Smooth muscle cell (in vitro differentiated cells): ENCODE data around the gene ALG14. TPM values are rescaled to one million over a fixed set of nuclear protein-coding genes. Genes with fewer than 3 reads are reported as not detected.

Experiments
- DNase-seq: peaks from one replicate; lab custom pipeline; 2025; ENCODE audit not compliant: unreplicated experiment; lab: John Stamatoyannopoulos, UW
- H2AFZ ChIP-seq: fragments of 200-600 bp; sonication (generic); 2 replicates; pipeline ENCODE4 v1.6.0; 2016; ENCODE audit warnings: antibody characterized with exemption, low read depth, mild to moderate bottlenecking
- H3F3A ChIP-seq: fragments of 200-600 bp; sonication (generic); 2 replicates; pipeline ENCODE4 v1.6.0; 2017; ENCODE audit warnings: antibody characterized with exemption, low read depth
- H3K27ac ChIP-seq: fragments of 200-600 bp; sonication (generic); 2 replicates; pipeline ENCODE4 v1.5.1; 2016; ENCODE audit warnings: low read depth, mild to moderate bottlenecking
- H3K27me3 ChIP-seq: fragments of 200-600 bp; sonication (generic); 2 replicates; pipeline ENCODE4 v1.6.1; 2016; ENCODE audit warnings: low read depth, mild to moderate bottlenecking
- H3K36me3 ChIP-seq: fragments of 200-600 bp; sonication (generic); 2 replicates; pipeline ENCODE4 v1.5.1; 2016; ENCODE audit warnings: low read depth
- H3K4me1 ChIP-seq: fragments of 200-600 bp; sonication (generic); 2 replicates; pipeline ENCODE4 v1.5.1; 2016; ENCODE audit warnings: low read depth
- H3K4me2 ChIP-seq: fragments of 200-600 bp; sonication (generic); 2 replicates; pipeline ENCODE4 v1.6.0; 2016; ENCODE audit warnings: mild to moderate bottlenecking
- H3K4me3 ChIP-seq: fragments of 200-600 bp; sonication (generic); 2 replicates; pipeline ENCODE4 v1.5.1; 2016; ENCODE audit warnings: mild to moderate bottlenecking
- H3K79me2 ChIP-seq: fragments of 200-600 bp; sonication (generic); 2 replicates; pipeline ENCODE4 v1.6.0; 2016; ENCODE audit warnings: low read depth, mild to moderate bottlenecking
- H3K9ac ChIP-seq: fragments of 200-600 bp; sonication (generic); 2 replicates; pipeline ENCODE4 v1.6.0; 2016; ENCODE audit warnings: low read depth
- H3K9me3 ChIP-seq: fragments of 200-600 bp; sonication (generic); replicated peaks from 2 replicates; pipeline ENCODE4 v1.5.1; 2016; ENCODE audit warnings: low read depth
- H4K20me1 ChIP-seq: fragments of 200-600 bp; sonication (generic); 2 replicates; pipeline ENCODE4 v1.6.0; 2016; ENCODE audit warnings: low read depth
- CTCF ChIP-seq: fragments of 200-600 bp; sonication (generic); IDR thresholded peaks from 2 replicates; pipeline ENCODE4 v1.5.1; 2017; ENCODE audit warnings: borderline replicate concordance, mild to moderate bottlenecking, antibody characterized with exemption; ENCODE audit not compliant: insufficient read depth, poor library complexity, severe bottlenecking
- WGBS: methylation state at CpG from one replicate; pipeline ENCODE4 v1.1.7; 2016; ENCODE audit warnings: low lambda C conversion rate; 5-methylcytosine and 5-hydroxymethylcytosine counted together
- polyA plus RNA-seq: library from polyadenylated mRNA; unstranded; fragments of >200 nt; fragmentation: Nextera tagmentation; extraction: Ambion mirVana; gene quantifications from 2 replicates; pipeline ENCODE4 v1.2.1, GENCODE V29; 2016
- total RNA-seq: library from RNA; depleted of rRNA; stranded (reverse); fragments of >200 nt; gene quantifications from 2 replicates; pipeline ENCODE4 v1.2.3, GENCODE V29; 2014

The ALG14 gene
- total and polyA plus RNA-seq, 2 experiments from 2014 or later, result 2.4 to 5.5 TPM

- DNase-seq, result no peak
- Histone ChIP-seq H3K36me3 (no peaks in the 10 kb centered on the region), H3K4me2 (no peak overlapping the region), H3K9ac (no peak overlapping the region), H2AFZ (no peak overlapping the region), H4K20me1 (no peaks in the 10 kb centered on the region), H3K9me3 (no peaks in the 10 kb centered on the region), H3K4me1 (peaks cover 4% of the 10 kb centered on the region), H3F3A (no peaks in the 10 kb centered on the region), H3K4me3 (no peak overlapping the region), H3K27me3 (no peaks in the 10 kb centered on the region), H3K79me2 (no peaks in the 10 kb centered on the region), H3K27ac (no peak overlapping the region)
- WGBS, result 86% methylated on average over 6 of the region's 6 CpGs
- TF ChIP-seq CTCF, result no peak
Measured at GRCh38 chr1:95068956-95069709, 3.6 kb downstream of the ALG14 start.

GRCh38 chr1:95067568-95067967, 5.2 kb downstream of the ALG14 start:
- no peaks in the 10 kb centered on the region for H3K27me3 ChIP-seq
- no peak for DNase-seq
- H4K20me1 ChIP-seq, result no peaks in the 10 kb centered on the region
- no peak overlapping the region for H3K27ac ChIP-seq
- TF ChIP-seq CTCF, result no peak
- 84% methylated on average over 5 of the region's 5 CpGs for WGBS
- H3K36me3 ChIP-seq, result no peaks in the 10 kb centered on the region
- H3K9ac ChIP-seq, result no peak overlapping the region
- no peaks in the 10 kb centered on the region for H3K4me1 ChIP-seq
- no peak overlapping the region for H3K4me3 ChIP-seq
- H3K9me3 ChIP-seq, result no peaks in the 10 kb centered on the region
- H3F3A ChIP-seq, result no peaks in the 10 kb centered on the region
- no peak overlapping the region for H3K4me2 ChIP-seq
- H2AFZ ChIP-seq, result no peak overlapping the region
- H3K79me2 ChIP-seq, result no peaks in the 10 kb centered on the region

- H3K27ac ChIP-seq, result no peak overlapping the region
- no peaks in the 10 kb centered on the region for H3K4me1 ChIP-seq
- H3K4me2 ChIP-seq, result no peak overlapping the region
- H3K9me3 ChIP-seq, result no peaks in the 10 kb centered on the region
- no peak for TF ChIP-seq CTCF
- DNase-seq, result no peak
- no peak overlapping the region for H2AFZ ChIP-seq
- no peak overlapping the region for H3K9ac ChIP-seq
- no peaks in the 10 kb centered on the region for H3F3A ChIP-seq
- WGBS, result 96% methylated on average over 2 of the region's 2 CpGs
- H4K20me1 ChIP-seq, result no peaks in the 10 kb centered on the region
- H3K27me3 ChIP-seq, result no peaks in the 10 kb centered on the region
- H3K4me3 ChIP-seq, result no peak overlapping the region
- H3K79me2 ChIP-seq, result no peaks in the 10 kb centered on the region
- no peaks in the 10 kb centered on the region for H3K36me3 ChIP-seq
Measured at GRCh38 chr1:95067062-95067461, 5.7 kb downstream of the ALG14 start.
